ENCODE data around the gene PELI1. TPM values are rescaled to one million over a fixed set of nuclear protein-coding genes. Genes with fewer than 3 reads are reported as not detected.

Gene PELI1
- total RNA-seq (36.9 TPM), polyA plus RNA-seq (ENCODE audit: insufficient read depth, low read depth, low replicate concordance) (4.6 TPM)
- long read RNA-seq, donor 1, partial matches to known transcripts, result 0 of 3 reads
- long read RNA-seq, donor 1, other reads (novel, unspliced or antisense), result 0 of 3 reads
- long read RNA-seq, donor 2, transcript PELI1-201 (7 exons, 3,750 nt), result major isoform, 6 of 6 reads
- long read RNA-seq, donor 2, partial matches to known transcripts, result 0 of 6 reads
- long read RNA-seq, donor 2, other reads (novel, unspliced or antisense), result 0 of 6 reads
- long read RNA-seq, donor 3, transcript PELI1-201 (7 exons, 3,750 nt), result major isoform, 12 of 12 reads
- long read RNA-seq, donor 3, partial matches to known transcripts, result 0 of 12 reads
- long read RNA-seq, donor 3, other reads (novel, unspliced or antisense), result 0 of 12 reads
- long read RNA-seq, donor 4, transcript PELI1-201 (7 exons, 3,750 nt), result major isoform, 6 of 6 reads
- long read RNA-seq, donor 4, partial matches to known transcripts, result 0 of 6 reads
- long read RNA-seq, donor 4, other reads (novel, unspliced or antisense), result 0 of 6 reads
- long read RNA-seq, donor 5, result 0 reads
- long read RNA-seq, donor 6, partial matches to known transcripts, result 0 of 1 reads
- long read RNA-seq, donor 6, other reads (novel, unspliced or antisense), result 0 of 1 reads
- long read RNA-seq, donor 7, transcript PELI1-201 (7 exons, 3,750 nt), result major isoform, 22 of 31 reads
- long read RNA-seq, donor 7, partial matches to known transcripts, result 2 of 31 reads
- long read RNA-seq, donor 7, other reads (novel, unspliced or antisense), result 7 of 31 reads
- long read RNA-seq, donor 8, transcript PELI1-201 (7 exons, 3,750 nt), result major isoform, 6 of 6 reads
- long read RNA-seq, donor 8, partial matches to known transcripts, result 0 of 6 reads
- long read RNA-seq, donor 8, other reads (novel, unspliced or antisense), result 0 of 6 reads
- long read RNA-seq, donor 9, result 0 reads
- long read RNA-seq, donor 10, partial matches to known transcripts, result 0 of 2 reads
- long read RNA-seq, donor 10, other reads (novel, unspliced or antisense), result 0 of 2 reads

GRCh38 chr2:64144057-64145013 lies at the start of gene PELI1:
TSS of gene PELI1 (minus strand) at chr2:64144420. CDS start at chr2:64108310, 36,110 bp downstream.
- Histone ChIP-seq H3K9ac (ENCODE audit: low read length in 3 of 3) (peak within 1 kb of the TSS; percentile 83 to 94 (median 86)), H3K9me3 (ENCODE audit: control insufficient read depth in 2 of 3, insufficient read depth in 1 of 3, low read length in 3 of 3) (no peaks in the 10 kb centered on the region), H3K4me1 (ENCODE audit: control insufficient read depth in 2 of 3, insufficient read depth in 2 of 3, low read depth in 1 of 3, low read length in 3 of 3) (peaks cover 0 to 2% (median 0%) of the 10 kb centered on the region in 3 donors), H3K27ac (ENCODE audit: low read depth in 2 of 2, low read length in 2 of 2) (peak within 1 kb of the TSS; percentile 95 to 97), H3K27me3 (ENCODE audit: control insufficient read depth, insufficient read depth, low read length) (no peaks in the 10 kb centered on the region), H3K36me3 (ENCODE audit: control insufficient read depth in 2 of 3, insufficient read depth in 3 of 3, low read length in 3 of 3) (no peaks in the 10 kb centered on the region), H3K4me3 (ENCODE audit: low read length in 3 of 3) (peak within 1 kb of the TSS; percentile 83 to 86 (median 83))
- peak; percentile 98 to 99 (median 99) for DNase-seq
- intact Hi-C loops (cut with DNase I), result no loop called here
- TF ChIP-seq CTCF (IDR thresholded peaks at IDR 0.05; ENCODE audit: borderline replicate concordance, extremely low read depth, insufficient read depth), result no peak
- FAIRE-seq, result no peak

- intact Hi-C loops (cut with DNase I), result no loop called here
- TF ChIP-seq CTCF (IDR thresholded peaks at IDR 0.05; ENCODE audit: borderline replicate concordance, extremely low read depth, insufficient read depth), result no peak
- DNase-seq, result no peak
- Histone ChIP-seq H3K36me3 (ENCODE audit: control insufficient read depth in 2 of 3, insufficient read depth in 3 of 3, low read length in 3 of 3) (no peaks in the 10 kb centered on the region), H3K27me3 (ENCODE audit: control insufficient read depth, insufficient read depth, low read length) (no peaks in the 10 kb centered on the region), H3K9ac (ENCODE audit: low read length in 3 of 3) (no peak overlapping the region), H3K4me1 (ENCODE audit: control insufficient read depth in 2 of 3, insufficient read depth in 2 of 3, low read depth in 1 of 3, low read length in 3 of 3) (no peaks in the 10 kb centered on the region), H3K27ac (ENCODE audit: low read depth in 2 of 2, low read length in 2 of 2) (no peak overlapping the region), H3K9me3 (ENCODE audit: control insufficient read depth in 2 of 3, insufficient read depth in 1 of 3, low read length in 3 of 3) (no peaks in the 10 kb centered on the region), H3K4me3 (ENCODE audit: low read length in 3 of 3) (no peak overlapping the region)
- FAIRE-seq, result no peak
Observed at GRCh38 chr2:64193491-64193890, 49.3 kb upstream of the PELI1 start.

GRCh38 chr2:64192664-64193105 lies 48.5 kb upstream of the PELI1 start:
- Histone ChIP-seq H3K9ac (ENCODE audit: low read length in 3 of 3) (no peak overlapping the region), H3K4me1 (ENCODE audit: control insufficient read depth in 2 of 3, insufficient read depth in 2 of 3, low read depth in 1 of 3, low read length in 3 of 3) (no peaks in the 10 kb centered on the region), H3K27me3 (ENCODE audit: control insufficient read depth, insufficient read depth, low read length) (no peaks in the 10 kb centered on the region), H3K9me3 (ENCODE audit: control insufficient read depth in 2 of 3, insufficient read depth in 1 of 3, low read length in 3 of 3) (no peaks in the 10 kb centered on the region), H3K36me3 (ENCODE audit: control insufficient read depth in 2 of 3, insufficient read depth in 3 of 3, low read length in 3 of 3) (no peaks in the 10 kb centered on the region), H3K4me3 (ENCODE audit: low read length in 3 of 3) (no peak overlapping the region), H3K27ac (ENCODE audit: low read depth in 2 of 2, low read length in 2 of 2) (no peak overlapping the region)
- DNase-seq, result no peak
- intact Hi-C loops (cut with DNase I), result no loop called here
- FAIRE-seq, result no peak
- no peak for TF ChIP-seq CTCF (IDR thresholded peaks at IDR 0.05; ENCODE audit: borderline replicate concordance, extremely low read depth, insufficient read depth)
